Activated T-cell treated with anti-CD3 and anti-CD28 coated beads for 4 hours (primary cell): ENCODE results near the gene CHD6.
A peak's percentile ranks its signal among the peaks of the same experiment; 100 is the strongest.

Experiments
- DNase-seq: peaks from one replicate; pipeline ENCODE4 v3.0.0-alpha.2; 2020

Gene CHD6

GRCh38 chr20:41619360-41620100 lies 1.4 kb upstream of the CHD6 start:
- no peak for DNase-seq

- DNase-seq = no peak
Measured at GRCh38 chr20:41618807-41619311, 682 bp upstream of the CHD6 start.

GRCh38 chr20:41617059-41617901 lies 897 bp downstream of the CHD6 start:
- DNase-seq = peak; percentile 31

DNA sequence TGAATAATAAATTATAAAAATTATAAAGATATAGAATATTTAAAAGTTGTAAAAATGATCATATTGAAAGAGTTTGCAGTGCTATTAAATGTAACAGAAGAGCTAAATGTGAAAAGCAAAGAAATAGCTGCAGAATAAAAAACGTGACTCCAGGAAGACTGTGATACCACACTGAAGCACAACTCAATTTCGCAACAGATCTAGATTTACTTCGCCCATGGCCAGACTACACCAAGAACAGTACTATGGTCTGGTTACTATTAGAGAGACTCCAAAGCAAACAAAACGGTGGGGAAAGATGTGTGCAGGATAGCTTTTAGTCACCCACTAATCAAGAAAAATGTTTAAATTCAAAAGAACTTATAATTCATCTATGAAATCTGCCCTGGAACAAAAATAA lies 1.9 kb downstream of the CHD6 start:
- no peak for DNase-seq

GRCh38 chr20:41615676-41616075 lies 2.5 kb downstream of the CHD6 start:
- DNase-seq = no peak

- no peak for DNase-seq
Measured at GRCh38 chr20:41615110-41615509, 3.1 kb downstream of the CHD6 start.

DNA sequence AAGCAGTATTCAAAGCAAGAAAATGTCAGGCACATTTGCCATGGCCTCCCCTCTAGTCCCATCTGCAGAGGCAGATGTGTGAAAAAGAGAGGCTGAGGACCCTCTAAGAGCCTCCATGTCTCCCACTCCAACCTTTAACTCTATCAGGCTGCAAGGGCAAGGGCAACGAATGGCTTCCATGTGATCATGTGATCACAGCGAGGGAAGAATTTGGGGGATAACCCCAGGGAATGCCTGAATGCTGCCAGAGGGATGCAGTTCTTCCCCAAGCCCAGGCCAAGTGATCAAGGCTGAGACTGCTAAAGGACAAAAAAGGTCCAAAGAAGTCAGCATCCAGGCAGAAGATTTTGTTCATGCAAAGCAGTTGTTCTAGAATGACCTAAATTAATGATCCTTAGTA lies 4.9 kb downstream of the CHD6 start:
- no peak for DNase-seq

DNA sequence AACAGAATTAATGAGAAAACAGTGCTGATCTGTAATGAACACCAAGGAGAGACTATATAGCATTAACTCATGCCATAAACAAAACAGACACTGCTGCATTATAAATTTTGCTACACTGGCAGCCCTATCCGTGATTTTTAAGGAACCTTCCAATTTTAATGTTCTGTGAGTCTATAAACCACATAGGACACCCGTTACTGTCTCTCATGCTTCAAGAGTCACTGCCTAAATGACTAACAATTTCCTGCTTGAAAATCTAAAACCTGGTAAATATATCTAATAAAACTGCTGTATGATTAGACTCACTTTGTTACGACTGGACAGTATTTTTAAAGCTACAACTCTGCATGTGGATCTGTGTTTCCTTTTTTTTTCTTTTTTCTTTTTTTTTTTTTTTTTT lies 8.7 kb downstream of the CHD6 start:
- no peak for DNase-seq

GRCh38 chr20:41608606-41609005 lies 9.6 kb downstream of the CHD6 start:
- no peak for DNase-seq

GRCh38 chr20:41607791-41608190 lies 10.4 kb downstream of the CHD6 start:
- no peak for DNase-seq

GRCh38 chr20:41604002-41604401 lies 14.2 kb downstream of the CHD6 start:
- DNase-seq = no peak

- no peak for DNase-seq
Measured at GRCh38 chr20:41601742-41602141, 16.4 kb downstream of the CHD6 start.

GRCh38 chr20:41600926-41601631 lies 17.1 kb downstream of the CHD6 start:
- no peak for DNase-seq

DNA sequence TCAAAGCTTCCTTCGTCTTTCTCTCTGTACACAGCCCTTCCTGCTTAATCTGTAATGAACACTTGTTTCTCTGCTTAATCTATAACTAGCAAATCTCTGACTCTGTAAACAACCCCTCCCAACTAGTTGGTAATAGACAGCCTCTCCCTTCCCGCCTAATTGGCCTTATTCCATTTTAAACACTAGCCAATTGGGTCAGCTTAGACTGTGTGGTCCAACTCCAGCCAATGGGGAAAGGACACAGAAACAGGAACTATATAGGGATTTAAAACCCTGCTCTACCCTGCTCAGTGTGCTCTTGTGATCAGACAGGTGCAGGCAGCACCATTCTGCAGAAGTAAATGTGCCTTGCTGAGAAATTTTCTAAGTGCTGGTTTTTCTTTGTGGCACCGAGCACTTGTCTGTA lies 18.5 kb downstream of the CHD6 start:
- no peak for DNase-seq

GRCh38 chr20:41598719-41599118 lies 19.5 kb downstream of the CHD6 start:
- DNase-seq = no peak

- no peak for DNase-seq
Measured at GRCh38 chr20:41594514-41595322, 23.5 kb downstream of the CHD6 start.

GRCh38 chr20:41592516-41593216 lies 25.5 kb downstream of the CHD6 start:
- DNase-seq = no peak

- DNase-seq = no peak
Measured at GRCh38 chr20:41587956-41588355, 30.2 kb downstream of the CHD6 start.

- no peak for DNase-seq
Measured at GRCh38 chr20:41587523-41587922, 30.7 kb downstream of the CHD6 start.

GRCh38 chr20:41586772-41587171 lies 31.4 kb downstream of the CHD6 start:
- DNase-seq = no peak

GRCh38 chr20:41580350-41580749 lies 37.8 kb downstream of the CHD6 start:
- no peak for DNase-seq
